Measurements from ENCODE around the gene IFTAP. TPM values are rescaled to one million over a fixed set of nuclear protein-coding genes. Genes with fewer than 3 reads are reported as not detected.
A peak's percentile ranks its signal among the peaks of the same experiment; 100 is the strongest.

IFTAP gene
- total and polyA plus RNA-seq, 2 of the 13 experiments (the other 11 are each of a cell fraction or from before 2014, with no cell fraction given): 11.3 to 29.4 TPM

GRCh38 chr11:36594316-36594989, at the start of gene IFTAP (continued):
- TF ChIP-seq CREB1 (IDR thresholded peaks at IDR 0.05): peak; percentile 43; the same call in 1 of the 2 replicates
- peak; percentile 89 for TF ChIP-seq CREB1 (CRISPR knock-in tag; IDR thresholded peaks at IDR 0.05)
- TF ChIP-seq, protein P1, sequence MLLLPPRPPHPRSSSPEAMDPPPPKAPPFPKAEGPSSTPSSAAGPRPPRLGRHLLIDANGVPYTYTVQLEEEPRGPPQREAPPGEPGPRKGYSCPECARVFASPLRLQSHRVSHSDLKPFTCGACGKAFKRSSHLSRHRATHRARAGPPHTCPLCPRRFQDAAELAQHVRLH (CRISPR knock-in tag; IDR thresholded peaks at IDR 0.05; ENCODE audit: borderline replicate concordance, low read depth): peak; percentile 83; the same call in 1 of the 2 replicates
- TF ChIP-seq HOMEZ (CRISPR knock-in tag; IDR thresholded peaks at IDR 0.05; ENCODE audit: low read depth): peak; percentile 51; the same call in 1 of the 2 replicates
- TF ChIP-seq ZNF3 (CRISPR knock-in tag; IDR thresholded peaks at IDR 0.05): no peak
- no peak for TF ChIP-seq ZFX (CRISPR knock-in tag; IDR thresholded peaks at IDR 0.05; ENCODE audit: low read depth)
- TF ChIP-seq ETV5 (CRISPR knock-in tag; IDR thresholded peaks at IDR 0.05; ENCODE audit: borderline replicate concordance): peak; percentile 10; the same call in 1 of the 2 replicates
- peak; percentile 91 for TF ChIP-seq TEAD3 (CRISPR knock-in tag; optimal IDR thresholded peaks at IDR 0.05; ENCODE audit: borderline replicate concordance)
- TF ChIP-seq ZSCAN25 (CRISPR knock-in tag; IDR thresholded peaks at IDR 0.05): no peak
- TF ChIP-seq LCORL (IDR thresholded peaks at IDR 0.05): peak; percentile 55; the same call in 1 of the 2 replicates
- no peak for TF ChIP-seq LCORL (CRISPR knock-in tag; IDR thresholded peaks at IDR 0.05)
- no peak for TF ChIP-seq SKIL (CRISPR knock-in tag; IDR thresholded peaks at IDR 0.05; ENCODE audit: borderline replicate concordance)
- TF ChIP-seq, protein P2, sequence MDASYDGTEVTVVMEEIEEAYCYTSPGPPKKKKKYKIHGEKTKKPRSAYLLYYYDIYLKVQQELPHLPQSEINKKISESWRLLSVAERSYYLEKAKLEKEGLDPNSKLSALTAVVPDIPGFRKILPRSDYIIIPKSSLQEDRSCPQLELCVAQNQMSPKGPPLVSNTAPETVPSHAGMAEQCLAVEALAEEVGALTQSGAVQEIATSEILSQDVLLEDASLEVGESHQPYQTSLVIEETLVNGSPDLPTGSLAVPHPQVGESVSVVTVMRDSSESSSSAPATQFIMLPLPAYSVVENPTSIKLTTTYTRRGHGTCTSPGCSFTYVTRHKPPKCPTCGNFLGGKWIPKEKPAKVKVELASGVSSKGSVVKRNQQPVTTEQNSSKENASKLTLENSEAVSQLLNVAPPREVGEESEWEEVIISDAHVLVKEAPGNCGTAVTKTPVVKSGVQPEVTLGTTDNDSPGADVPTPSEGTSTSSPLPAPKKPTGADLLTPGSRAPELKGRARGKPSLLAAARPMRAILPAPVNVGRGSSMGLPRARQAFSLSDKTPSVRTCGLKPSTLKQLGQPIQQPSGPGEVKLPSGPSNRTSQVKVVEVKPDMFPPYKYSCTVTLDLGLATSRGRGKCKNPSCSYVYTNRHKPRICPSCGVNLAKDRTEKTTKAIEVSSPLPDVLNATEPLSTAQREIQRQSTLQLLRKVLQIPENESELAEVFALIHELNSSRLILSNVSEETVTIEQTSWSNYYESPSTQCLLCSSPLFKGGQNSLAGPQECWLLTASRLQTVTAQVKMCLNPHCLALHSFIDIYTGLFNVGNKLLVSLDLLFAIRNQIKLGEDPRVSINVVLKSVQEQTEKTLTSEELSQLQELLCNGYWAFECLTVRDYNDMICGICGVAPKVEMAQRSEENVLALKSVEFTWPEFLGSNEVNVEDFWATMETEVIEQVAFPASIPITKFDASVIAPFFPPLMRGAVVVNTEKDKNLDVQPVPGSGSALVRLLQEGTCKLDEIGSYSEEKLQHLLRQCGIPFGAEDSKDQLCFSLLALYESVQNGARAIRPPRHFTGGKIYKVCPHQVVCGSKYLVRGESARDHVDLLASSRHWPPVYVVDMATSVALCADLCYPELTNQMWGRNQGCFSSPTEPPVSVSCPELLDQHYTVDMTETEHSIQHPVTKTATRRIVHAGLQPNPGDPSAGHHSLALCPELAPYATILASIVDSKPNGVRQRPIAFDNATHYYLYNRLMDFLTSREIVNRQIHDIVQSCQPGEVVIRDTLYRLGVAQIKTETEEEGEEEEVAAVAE (CRISPR knock-in tag; IDR thresholded peaks at IDR 0.05; ENCODE audit: borderline replicate concordance): peak; percentile 81; the same call in 1 of the 2 replicates
- TF ChIP-seq HCFC1 (IDR thresholded peaks at IDR 0.05; ENCODE audit: low read depth, low read length): peak; percentile 98
- no peak for TF ChIP-seq MEF2D (CRISPR knock-in tag; IDR thresholded peaks at IDR 0.05)
- peak; percentile 83 for TF ChIP-seq ZNF501 (CRISPR knock-in tag; IDR thresholded peaks at IDR 0.05)
- TF ChIP-seq ZNF773 (CRISPR knock-in tag; IDR thresholded peaks at IDR 0.05; ENCODE audit: borderline replicate concordance): no peak

Measured in HepG2 (cell line).